Left renal cortex interstitium (tissue), 4 donors: ENCODE measurements around the gene MPC1. TPM values are rescaled to one million over a fixed set of nuclear protein-coding genes. Genes with fewer than 3 reads are reported as not detected.

Source experiments
- DNase-seq, 4 donors: peaks; one replicate each; pipeline ENCODE4 v3.0.0-alpha.2; 2013; ENCODE audit warnings: low read depth in 4 of 4, low spot score in 2 of 4, missing footprints in 1 of 4
- polyA plus RNA-seq, 4 donors: library from polyadenylated mRNA; unstranded; fragments of 120-200 nt; gene quantifications; one replicate each; pipeline ENCODE4 v1.2.1, GENCODE V29; 2013; ENCODE audit not compliant: insufficient read length in 4 of 4

MPC1 gene
- polyA plus RNA-seq, 4 donors: 79.8 to 91.6 (median 87.2) TPM

GRCh38 chr6:166318649-166319600 is 63.8 kb downstream of the MPC1 start:
- no peak for DNase-seq

DNA sequence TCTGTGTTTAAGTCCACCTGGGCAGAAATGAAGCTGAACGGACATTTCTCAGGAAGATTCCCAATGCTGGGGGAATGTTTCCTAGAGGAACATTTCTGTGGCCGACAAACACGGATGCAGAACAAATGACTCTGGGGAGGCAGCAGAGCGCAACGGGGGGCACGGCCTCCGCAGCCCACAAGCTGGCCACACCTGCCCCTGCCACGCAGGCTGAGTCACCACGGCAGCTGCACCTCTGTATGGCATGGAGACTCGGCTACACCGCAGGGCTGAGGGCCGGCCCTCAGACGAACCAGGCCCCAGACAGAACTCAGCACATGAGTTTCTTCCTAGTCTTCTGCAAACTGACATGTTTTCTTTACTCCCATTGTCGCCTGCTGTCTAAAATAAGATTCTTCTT is 64.5 kb downstream of the MPC1 start:
- no peak for DNase-seq

GRCh38 chr6:166317261-166318212 is 65.2 kb downstream of the MPC1 start:
- no peak for DNase-seq

- DNase-seq: no peak
Measured at GRCh38 chr6:166315436-166315835, 67.3 kb downstream of the MPC1 start.

Other genes starting within 250 kb of the MPC1 start
- gene TBXT, start 215.1 kb downstream of the MPC1 start, polyA plus RNA-seq: under 1 TPM in 1 of 4 donors, not detected in 3; 0.07 TPM
- gene PRR18, start 74.5 kb downstream of the MPC1 start, polyA plus RNA-seq: under 1 TPM; 0.14 to 0.40 (median 0.32) TPM
- 10 to 100 TPM; 63.1 to 81.6 (median 71.0) TPM for gene SFT2D1, start 40.4 kb downstream of the MPC1 start, polyA plus RNA-seq
- 1 to 10 TPM in 1 of 4 donors, under 1 TPM in 3; 0.27 to 2.5 (median 0.30) TPM for gene RAMACL, start 203.7 kb upstream of the MPC1 start, polyA plus RNA-seq
- 10 to 100 TPM; 25.2 to 30.5 (median 29.9) TPM for gene RPS6KA2, start 244.3 kb upstream of the MPC1 start, polyA plus RNA-seq